ENCODE data around the gene SMAD3.
"Not testable (repeated sequence)": the region's sequence is repeated elsewhere in the genome, so short reads cannot be mapped to it uniquely, and the experiment has no call there.

SMAD3 gene

DNA sequence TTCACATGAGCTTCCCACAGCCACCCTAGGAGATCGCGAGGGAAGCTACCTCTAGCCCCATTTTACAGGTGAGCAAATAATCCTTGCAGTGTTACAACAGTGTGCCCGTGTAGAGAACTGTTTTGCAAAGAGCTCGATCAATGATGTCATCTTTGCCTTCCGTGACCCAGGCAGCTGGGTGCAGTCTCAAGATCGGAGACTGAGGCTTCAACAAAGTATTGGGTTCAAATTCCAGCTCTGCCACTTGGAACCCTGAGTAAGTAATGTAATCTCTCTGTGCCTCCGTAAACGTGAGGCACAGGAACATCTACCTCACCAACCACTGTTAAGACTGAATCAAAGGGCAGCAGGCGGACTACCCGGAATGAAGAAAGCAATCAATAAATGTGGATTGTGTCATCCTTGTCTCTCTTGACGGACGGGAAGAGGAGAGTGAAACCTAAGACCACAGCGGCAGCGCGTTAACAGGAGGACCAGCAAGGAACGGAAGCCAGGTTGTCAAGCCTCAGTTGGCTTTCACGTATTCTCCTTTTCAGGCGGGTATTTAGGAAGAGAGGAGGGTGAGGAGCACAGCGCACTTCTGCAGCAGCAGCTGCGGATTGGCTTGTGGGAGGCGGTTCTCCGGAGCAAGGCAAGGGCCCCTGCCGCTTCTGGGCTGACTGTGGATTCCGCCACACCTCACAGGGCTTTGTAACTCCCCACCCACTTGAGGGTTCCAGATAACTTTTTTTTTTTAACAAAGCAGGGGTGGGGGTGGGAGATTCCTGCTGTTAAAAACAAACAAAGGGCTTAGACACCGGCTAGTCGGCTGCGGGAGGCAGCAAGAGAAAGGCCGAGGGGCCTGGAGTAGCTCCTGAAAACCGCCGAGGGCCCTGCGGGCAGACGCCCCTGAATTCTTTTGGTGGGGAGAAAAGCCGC, 1.5 kb upstream of the SMAD3 start:
- no peak for DNase-seq

- peak in 2 of 5 experiments; percentile 13 to 50 for DNase-seq
Measured at GRCh38 chr15:67064607-67065530, 533 bp upstream of the SMAD3 start.

- peak in 3 of 5 experiments; percentile 13 to 45 (median 30) for DNase-seq
Measured at GRCh38 chr15:67066041-67066958, 898 bp downstream of the SMAD3 start.

DNA sequence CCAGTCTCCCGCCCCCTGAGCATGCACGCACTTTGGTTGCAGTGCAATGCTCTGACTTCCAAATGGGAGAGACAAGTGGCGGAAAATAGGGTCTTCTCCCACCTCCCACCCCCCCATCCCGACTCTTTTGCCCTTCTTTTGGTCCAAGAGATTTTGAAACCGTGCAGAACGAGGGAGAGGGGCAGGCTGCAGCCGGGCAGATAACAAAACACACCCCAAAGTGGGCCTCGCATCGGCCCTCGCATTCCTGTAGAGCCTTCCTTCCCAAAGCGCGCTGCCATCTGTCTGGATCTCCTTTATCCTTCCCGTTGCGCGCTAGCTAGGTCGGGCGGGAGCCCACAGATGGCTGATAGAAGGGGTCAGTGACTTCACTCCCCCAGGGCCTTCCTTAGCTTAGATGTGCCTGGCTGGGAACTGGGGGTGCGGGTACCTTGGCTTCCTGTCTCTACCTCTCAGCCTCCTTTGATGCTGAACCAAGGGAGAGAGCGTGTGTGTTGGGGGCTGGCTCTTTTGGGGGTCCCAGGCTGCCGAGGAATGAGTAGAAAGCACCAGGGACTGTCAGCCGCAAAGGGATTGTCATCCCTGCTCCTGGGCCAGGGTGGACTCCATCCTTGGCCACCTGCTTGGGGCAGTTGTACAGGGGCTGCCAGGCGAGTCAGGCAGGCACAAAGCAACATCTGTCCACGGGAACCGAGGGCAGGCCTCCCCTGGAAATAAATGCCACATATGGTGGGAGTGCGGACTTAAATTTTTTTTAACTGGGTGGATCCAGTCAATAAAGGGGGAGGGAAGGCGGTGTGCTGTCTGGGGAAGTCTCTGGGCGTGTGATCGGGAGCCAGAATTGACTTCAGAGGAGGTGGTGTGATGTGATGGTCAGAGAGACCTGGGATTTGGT, 1.8 kb downstream of the SMAD3 start:
- DNase-seq = peak in 2 of 5 experiments; percentile 31 to 42

DNA sequence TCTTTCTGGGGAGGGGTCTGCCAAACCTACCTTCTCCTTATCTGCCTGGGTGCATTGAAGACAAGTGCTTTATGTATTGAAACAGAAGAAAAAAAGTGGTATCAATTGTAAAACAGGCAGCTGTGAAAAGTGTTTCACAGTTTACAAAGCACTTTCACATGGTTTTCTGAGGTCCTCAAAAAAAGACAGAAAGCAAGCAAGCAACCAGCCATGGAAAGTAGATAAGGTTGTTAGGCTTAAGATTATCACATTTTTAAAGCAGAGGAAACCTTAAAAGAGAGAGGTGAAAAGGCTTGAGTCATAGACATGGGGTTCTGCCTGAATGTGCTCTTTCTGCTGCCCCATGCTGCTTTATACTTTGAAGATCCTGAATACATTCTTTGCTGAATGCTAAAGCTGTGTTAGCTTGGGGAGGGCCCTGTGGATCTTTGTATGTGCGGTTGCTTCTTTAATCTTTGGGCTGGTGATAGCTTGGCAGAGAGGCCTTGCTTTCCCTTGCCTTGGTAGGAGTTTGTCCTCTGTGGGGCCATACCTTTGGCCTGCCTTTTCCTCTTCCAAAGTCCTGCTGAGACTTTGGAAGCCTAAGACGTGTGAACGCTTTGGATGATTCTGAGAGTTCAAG, 2.6 kb downstream of the SMAD3 start:
- peak in 2 of 5 experiments; percentile 27 to 61 for DNase-seq

- DNase-seq = peak in 2 of 5 experiments; percentile 32 to 76
Measured at GRCh38 chr15:67068710-67069400, 3.5 kb downstream of the SMAD3 start.

DNA sequence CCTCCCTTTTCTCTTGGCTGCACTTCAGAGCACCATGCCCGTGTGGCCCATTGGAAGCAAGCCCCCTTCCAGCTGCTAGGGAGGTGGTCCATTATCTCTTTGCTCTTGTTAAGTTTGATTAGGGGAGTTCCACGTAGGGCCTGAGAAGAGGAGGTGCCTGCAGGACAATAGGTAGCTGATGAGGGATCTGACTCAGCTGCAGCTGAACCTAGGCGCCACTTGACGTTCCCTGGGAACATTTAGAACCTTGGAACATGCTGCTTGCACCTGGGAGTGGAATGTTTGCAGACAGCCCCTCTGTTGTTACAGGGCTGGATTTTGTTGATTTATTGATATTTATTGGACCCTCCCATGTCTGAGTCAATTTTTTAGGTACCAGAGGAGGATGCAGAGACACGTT, 4.7 kb downstream of the SMAD3 start:
- DNase-seq = no peak

GRCh38 chr15:67070892-67071664, 5.7 kb downstream of the SMAD3 start:
- no peak for DNase-seq

- DNase-seq = peak in 1 of 5 experiments; percentile 43
Measured at GRCh38 chr15:67072442-67072841, 7.0 kb downstream of the SMAD3 start.

DNA sequence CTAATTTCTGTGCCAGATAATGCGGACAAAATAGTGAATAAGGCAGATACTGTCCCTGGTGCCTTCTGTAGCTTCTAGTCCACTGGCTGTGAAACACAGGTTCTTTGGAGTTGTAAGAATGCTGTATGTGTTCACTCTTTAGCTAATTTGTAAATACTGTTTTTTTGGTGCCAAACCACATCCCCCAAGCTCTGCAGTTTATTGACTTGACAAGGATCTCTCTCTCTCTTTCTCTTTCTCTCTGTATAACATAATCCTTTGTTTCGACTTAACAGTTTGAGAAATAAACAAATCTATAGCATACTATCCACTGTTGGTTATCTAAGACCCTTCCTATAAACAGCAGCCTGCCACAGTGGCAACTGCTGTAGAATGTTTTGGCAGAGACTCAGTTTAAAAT, 7.6 kb downstream of the SMAD3 start:
- DNase-seq = peak in 2 of 5 experiments; percentile 14 to 81

GRCh38 chr15:67074886-67075229, 9.5 kb downstream of the SMAD3 start:
- no peak for DNase-seq

DNA sequence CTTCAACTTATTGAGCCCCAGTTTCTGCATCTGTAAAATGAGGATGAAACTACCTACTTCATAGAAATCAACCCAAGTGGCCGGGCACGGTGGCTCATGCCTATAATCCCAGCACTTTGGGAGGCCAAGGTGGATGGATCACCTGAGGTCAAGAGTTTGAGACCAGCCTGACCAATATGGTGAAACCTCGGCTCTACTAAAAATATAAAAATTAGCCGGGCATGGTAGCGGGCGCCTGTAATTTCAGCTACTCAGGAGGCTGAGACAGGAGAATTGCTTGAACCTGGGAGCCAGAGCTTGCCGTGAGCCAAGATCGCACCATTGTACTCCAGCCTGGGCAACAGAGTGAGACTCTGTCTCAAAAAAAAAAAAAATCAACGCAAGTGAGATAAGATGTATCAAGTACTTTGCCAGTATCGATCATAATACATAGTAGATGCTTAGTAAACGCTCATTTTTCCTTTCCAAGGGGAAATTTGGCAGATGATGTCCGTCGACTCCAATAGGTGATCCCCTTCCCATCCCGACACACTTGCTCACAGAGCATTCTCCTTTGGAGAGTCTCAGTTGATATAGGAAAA, 10.2 kb downstream of the SMAD3 start:
- DNase-seq = not testable (repeated sequence)

- peak in 1 of 5 experiments; percentile 32 for DNase-seq
Measured at GRCh38 chr15:67076147-67076843, 10.9 kb downstream of the SMAD3 start.

- DNase-seq = no peak
Measured at GRCh38 chr15:67077641-67078215, 12.3 kb downstream of the SMAD3 start.

- DNase-seq = no peak
Measured at GRCh38 chr15:67079361-67079760, 14.0 kb downstream of the SMAD3 start.

- DNase-seq = no peak
Measured at GRCh38 chr15:67080118-67080899, 14.9 kb downstream of the SMAD3 start.

DNA sequence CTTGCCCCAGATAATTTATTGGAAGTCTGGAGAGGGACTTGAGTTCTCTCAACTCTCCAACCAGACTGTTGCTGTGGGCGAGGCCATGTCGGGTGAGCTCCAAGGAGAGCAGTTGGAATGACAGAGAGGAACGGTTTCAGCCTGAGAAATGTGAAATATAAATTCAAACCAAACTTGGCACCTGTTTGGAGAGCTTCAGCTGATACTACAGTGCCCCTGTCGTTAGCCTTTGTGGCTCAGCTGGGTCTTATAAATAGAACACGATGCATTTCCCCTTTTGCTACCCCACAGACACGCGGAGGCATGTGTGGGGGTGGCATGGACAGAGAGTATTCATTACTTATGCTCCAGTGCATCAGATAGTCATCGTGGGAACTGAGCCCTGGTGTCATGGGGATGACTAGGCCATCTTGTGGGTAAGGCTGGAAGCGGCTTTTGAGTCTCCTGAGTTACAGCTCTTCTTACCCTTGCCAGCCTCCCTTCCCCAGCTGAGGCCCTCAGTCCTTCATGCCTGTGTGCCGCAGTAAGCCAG, 15.6 kb downstream of the SMAD3 start:
- DNase-seq = peak in 2 of 5 experiments; percentile 63 to 87
